ENCODE measurements around the gene CHN2. TPM values are rescaled to one million over a fixed set of nuclear protein-coding genes. Genes with fewer than 3 reads are reported as not detected.

The CHN2 gene
- total RNA-seq, 1 experiment from 2014 or later: 5.0 TPM

DNA sequence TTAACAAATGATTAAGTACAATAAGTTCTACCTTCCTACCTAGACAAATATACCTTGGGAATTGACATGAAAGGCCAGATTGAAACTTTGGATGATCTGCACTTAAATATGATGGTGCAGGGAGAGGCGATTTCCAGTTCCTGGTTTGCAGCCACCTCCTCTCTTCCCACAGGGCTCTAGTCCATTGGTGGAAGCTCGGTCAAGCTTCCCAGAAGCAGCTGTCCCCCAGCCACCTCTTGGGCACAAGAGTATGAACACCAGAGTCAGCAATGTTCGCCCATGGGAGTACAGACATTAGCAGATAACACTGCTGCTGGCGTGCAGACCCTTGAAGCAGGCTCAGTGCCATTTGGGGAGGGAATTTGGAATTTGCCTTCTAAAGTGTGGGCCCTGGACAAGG lies 46.8 kb upstream of the CHN2 start (continued):
- TF ChIP-seq MXD4 (CRISPR knock-in tag; IDR thresholded peaks at IDR 0.05; ENCODE audit: borderline replicate concordance): no peak
- TF ChIP-seq SMAD3 (CRISPR knock-in tag; IDR thresholded peaks at IDR 0.05; ENCODE audit: borderline replicate concordance): no peak
- TF ChIP-seq CREB1 (CRISPR knock-in tag; IDR thresholded peaks at IDR 0.05): no peak
- TF ChIP-seq, protein P1, sequence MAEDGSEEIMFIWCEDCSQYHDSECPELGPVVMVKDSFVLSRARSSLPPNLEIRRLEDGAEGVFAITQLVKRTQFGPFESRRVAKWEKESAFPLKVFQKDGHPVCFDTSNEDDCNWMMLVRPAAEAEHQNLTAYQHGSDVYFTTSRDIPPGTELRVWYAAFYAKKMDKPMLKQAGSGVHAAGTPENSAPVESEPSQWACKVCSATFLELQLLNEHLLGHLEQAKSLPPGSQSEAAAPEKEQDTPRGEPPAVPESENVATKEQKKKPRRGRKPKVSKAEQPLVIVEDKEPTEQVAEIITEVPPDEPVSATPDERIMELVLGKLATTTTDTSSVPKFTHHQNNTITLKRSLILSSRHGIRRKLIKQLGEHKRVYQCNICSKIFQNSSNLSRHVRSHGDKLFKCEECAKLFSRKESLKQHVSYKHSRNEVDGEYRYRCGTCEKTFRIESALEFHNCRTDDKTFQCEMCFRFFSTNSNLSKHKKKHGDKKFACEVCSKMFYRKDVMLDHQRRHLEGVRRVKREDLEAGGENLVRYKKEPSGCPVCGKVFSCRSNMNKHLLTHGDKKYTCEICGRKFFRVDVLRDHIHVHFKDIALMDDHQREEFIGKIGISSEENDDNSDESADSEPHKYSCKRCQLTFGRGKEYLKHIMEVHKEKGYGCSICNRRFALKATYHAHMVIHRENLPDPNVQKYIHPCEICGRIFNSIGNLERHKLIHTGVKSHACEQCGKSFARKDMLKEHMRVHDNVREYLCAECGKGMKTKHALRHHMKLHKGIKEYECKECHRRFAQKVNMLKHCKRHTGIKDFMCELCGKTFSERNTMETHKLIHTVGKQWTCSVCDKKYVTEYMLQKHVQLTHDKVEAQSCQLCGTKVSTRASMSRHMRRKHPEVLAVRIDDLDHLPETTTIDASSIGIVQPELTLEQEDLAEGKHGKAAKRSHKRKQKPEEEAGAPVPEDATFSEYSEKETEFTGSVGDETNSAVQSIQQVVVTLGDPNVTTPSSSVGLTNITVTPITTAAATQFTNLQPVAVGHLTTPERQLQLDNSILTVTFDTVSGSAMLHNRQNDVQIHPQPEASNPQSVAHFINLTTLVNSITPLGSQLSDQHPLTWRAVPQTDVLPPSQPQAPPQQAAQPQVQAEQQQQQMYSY (CRISPR knock-in tag; IDR thresholded peaks at IDR 0.05): no peak
- no peak for TF ChIP-seq ESRRA (CRISPR knock-in tag; IDR thresholded peaks at IDR 0.05; ENCODE audit: borderline replicate concordance)
- no peak for TF ChIP-seq GTF2I (CRISPR knock-in tag; conservative IDR thresholded peaks at IDR 0.05)
- no peak for TF ChIP-seq NFE2L1 (CRISPR knock-in tag; IDR thresholded peaks at IDR 0.05)
- TF ChIP-seq ZNF671 (CRISPR knock-in tag; IDR thresholded peaks at IDR 0.05): no peak

DNA sequence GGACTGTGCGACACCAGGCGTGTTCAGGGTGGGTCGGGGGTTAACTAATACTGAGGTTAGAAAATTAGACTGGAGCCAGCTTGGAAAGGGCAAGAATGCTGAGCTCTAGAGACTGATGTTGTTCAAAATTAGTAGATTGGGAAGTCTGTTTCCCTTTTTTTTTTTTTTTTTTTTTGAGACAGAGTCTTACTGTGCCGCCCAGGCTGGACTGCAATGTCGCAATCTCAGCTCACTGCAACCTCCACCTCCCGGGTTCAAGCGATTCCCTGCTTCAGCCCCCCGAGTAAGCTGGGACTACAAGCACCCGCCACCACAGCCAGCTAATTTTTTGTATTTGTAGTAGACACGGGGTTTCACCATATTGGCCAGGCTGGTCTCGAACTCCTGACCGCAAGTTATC lies 45.5 kb upstream of the CHN2 start:
- H3K9me3 Mint-ChIP-seq: no peaks in the 10 kb centered on the region
- no peak for ATAC-seq
- CTCF ChIA-PET: interaction anchor here (0.7 to 5.8 kb wide), 2 partner anchors 9 to 41 kb away, joined by 3 to 31 read pairs; no protein-coding TSS in a partner anchor
- POLR2A ChIA-PET: no interaction called here
- peaks cover 19% of the 10 kb centered on the region for H3K4me1 Mint-ChIP-seq
- H3K27ac Mint-ChIP-seq: no peak overlapping the region
- no peak for DNase-seq (ENCODE audit: low spot score)
- peaks cover 4% of the 10 kb centered on the region; the same call in 1 of the 2 replicates for H3K36me3 Mint-ChIP-seq
- no peak overlapping the region for H3K4me3 Mint-ChIP-seq
- peaks cover 13% of the 10 kb centered on the region for H3K27me3 Mint-ChIP-seq (ENCODE audit: low read depth)
- TF ChIP-seq TP53 (CRISPR knock-in tag; IDR thresholded peaks at IDR 0.05): no peak
- TF ChIP-seq, protein P2, sequence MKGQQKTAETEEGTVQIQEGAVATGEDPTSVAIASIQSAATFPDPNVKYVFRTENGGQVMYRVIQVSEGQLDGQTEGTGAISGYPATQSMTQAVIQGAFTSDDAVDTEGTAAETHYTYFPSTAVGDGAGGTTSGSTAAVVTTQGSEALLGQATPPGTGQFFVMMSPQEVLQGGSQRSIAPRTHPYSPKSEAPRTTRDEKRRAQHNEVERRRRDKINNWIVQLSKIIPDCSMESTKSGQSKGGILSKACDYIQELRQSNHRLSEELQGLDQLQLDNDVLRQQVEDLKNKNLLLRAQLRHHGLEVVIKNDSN (CRISPR knock-in tag; IDR thresholded peaks at IDR 0.05): no peak
- TF ChIP-seq, protein P3, sequence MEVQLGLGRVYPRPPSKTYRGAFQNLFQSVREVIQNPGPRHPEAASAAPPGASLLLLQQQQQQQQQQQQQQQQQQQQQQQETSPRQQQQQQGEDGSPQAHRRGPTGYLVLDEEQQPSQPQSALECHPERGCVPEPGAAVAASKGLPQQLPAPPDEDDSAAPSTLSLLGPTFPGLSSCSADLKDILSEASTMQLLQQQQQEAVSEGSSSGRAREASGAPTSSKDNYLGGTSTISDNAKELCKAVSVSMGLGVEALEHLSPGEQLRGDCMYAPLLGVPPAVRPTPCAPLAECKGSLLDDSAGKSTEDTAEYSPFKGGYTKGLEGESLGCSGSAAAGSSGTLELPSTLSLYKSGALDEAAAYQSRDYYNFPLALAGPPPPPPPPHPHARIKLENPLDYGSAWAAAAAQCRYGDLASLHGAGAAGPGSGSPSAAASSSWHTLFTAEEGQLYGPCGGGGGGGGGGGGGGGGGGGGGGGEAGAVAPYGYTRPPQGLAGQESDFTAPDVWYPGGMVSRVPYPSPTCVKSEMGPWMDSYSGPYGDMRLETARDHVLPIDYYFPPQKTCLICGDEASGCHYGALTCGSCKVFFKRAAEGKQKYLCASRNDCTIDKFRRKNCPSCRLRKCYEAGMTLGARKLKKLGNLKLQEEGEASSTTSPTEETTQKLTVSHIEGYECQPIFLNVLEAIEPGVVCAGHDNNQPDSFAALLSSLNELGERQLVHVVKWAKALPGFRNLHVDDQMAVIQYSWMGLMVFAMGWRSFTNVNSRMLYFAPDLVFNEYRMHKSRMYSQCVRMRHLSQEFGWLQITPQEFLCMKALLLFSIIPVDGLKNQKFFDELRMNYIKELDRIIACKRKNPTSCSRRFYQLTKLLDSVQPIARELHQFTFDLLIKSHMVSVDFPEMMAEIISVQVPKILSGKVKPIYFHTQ (CRISPR knock-in tag; IDR thresholded peaks at IDR 0.05): no peak
- no peak for TF ChIP-seq FOXK1 (CRISPR knock-in tag; IDR thresholded peaks at IDR 0.05)
- no peak for TF ChIP-seq ZNF121 (CRISPR knock-in tag; IDR thresholded peaks at IDR 0.05)
- TF ChIP-seq ZNF232 (CRISPR knock-in tag; IDR thresholded peaks at IDR 0.05): no peak
- TF ChIP-seq, protein P4, sequence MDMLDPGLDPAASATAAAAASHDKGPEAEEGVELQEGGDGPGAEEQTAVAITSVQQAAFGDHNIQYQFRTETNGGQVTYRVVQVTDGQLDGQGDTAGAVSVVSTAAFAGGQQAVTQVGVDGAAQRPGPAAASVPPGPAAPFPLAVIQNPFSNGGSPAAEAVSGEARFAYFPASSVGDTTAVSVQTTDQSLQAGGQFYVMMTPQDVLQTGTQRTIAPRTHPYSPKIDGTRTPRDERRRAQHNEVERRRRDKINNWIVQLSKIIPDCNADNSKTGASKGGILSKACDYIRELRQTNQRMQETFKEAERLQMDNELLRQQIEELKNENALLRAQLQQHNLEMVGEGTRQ (CRISPR knock-in tag; IDR thresholded peaks at IDR 0.05): no peak
- TF ChIP-seq, protein P1 (CRISPR knock-in tag; IDR thresholded peaks at IDR 0.05): no peak
- TF ChIP-seq NR2C2 (CRISPR knock-in tag; IDR thresholded peaks at IDR 0.05): no peak
- TF ChIP-seq ZBTB21 (CRISPR knock-in tag; IDR thresholded peaks at IDR 0.05; ENCODE audit: borderline replicate concordance): no peak
- no peak for TF ChIP-seq NFE2L1 (CRISPR knock-in tag; IDR thresholded peaks at IDR 0.05)
- TF ChIP-seq, protein P5, sequence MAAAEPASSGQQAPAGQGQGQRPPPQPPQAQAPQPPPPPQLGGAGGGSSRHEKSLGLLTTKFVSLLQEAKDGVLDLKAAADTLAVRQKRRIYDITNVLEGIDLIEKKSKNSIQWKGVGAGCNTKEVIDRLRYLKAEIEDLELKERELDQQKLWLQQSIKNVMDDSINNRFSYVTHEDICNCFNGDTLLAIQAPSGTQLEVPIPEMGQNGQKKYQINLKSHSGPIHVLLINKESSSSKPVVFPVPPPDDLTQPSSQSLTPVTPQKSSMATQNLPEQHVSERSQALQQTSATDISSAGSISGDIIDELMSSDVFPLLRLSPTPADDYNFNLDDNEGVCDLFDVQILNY (CRISPR knock-in tag; IDR thresholded peaks at IDR 0.05): no peak
- no peak for TF ChIP-seq IRF2 (CRISPR knock-in tag; IDR thresholded peaks at IDR 0.05; ENCODE audit: borderline replicate concordance, low read depth)
- TF ChIP-seq SMAD3 (CRISPR knock-in tag; IDR thresholded peaks at IDR 0.05; ENCODE audit: borderline replicate concordance): no peak
- no peak for TF ChIP-seq ZNF219 (CRISPR knock-in tag; IDR thresholded peaks at IDR 0.05; ENCODE audit: borderline replicate concordance)
- no peak for TF ChIP-seq CREB1 (CRISPR knock-in tag; IDR thresholded peaks at IDR 0.05)
- TF ChIP-seq, protein P6, sequence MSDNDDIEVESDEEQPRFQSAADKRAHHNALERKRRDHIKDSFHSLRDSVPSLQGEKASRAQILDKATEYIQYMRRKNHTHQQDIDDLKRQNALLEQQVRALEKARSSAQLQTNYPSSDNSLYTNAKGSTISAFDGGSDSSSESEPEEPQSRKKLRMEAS (CRISPR knock-in tag; IDR thresholded peaks at IDR 0.05): no peak

All from WTC11 (cell line).